ENCODE results near the gene RPS6KA2. TPM values are rescaled to one million over a fixed set of nuclear protein-coding genes. Genes with fewer than 3 reads are reported as not detected.

Gene RPS6KA2
- total and polyA plus RNA-seq, 2 donors (not counting 3 experiments of a cell fraction or from before 2014, with no cell fraction given) = 54.5 to 75.8 TPM

- dilution Hi-C loops (cut with MboI; ENCODE audit: extremely low pct_ligation_motif_present, low sequenced_read_pairs) = no loop called here
- Histone ChIP-seq H3K4me3 (replicated peaks in 1 of 3; ENCODE audit: insufficient read depth in 1 of 3, low read depth in 1 of 3, low read length in 3 of 3) (no peak overlapping the region), H3K4me2 (ENCODE audit: insufficient read depth, low read length) (no peak overlapping the region), H2AFZ (ENCODE audit: low read depth, low read length) (no peak overlapping the region), H3K27me3 (ENCODE audit: control insufficient read depth in 2 of 2, insufficient read depth in 2 of 2, low read length in 2 of 2) (no peaks in the 10 kb centered on the region), H3K79me2 (ENCODE audit: control insufficient read depth, insufficient read depth, low read length) (peaks cover 10% of the 10 kb centered on the region), H4K20me1 (replicated peaks; ENCODE audit: control insufficient read depth, extremely low read depth, insufficient read depth, low read length) (no peaks in the 10 kb centered on the region), H3K27ac (ENCODE audit: insufficient read depth, low read depth, low read length) (no peak overlapping the region), H3K4me1 (ENCODE audit: control insufficient read depth, extremely low read depth, insufficient read depth, low read length) (peaks cover 27% of the 10 kb centered on the region), H3K9me1 (replicated peaks; ENCODE audit: control insufficient read depth, extremely low read depth, insufficient read depth, low read length) (no peaks in the 10 kb centered on the region), H3K36me3 (ENCODE audit: control insufficient read depth in 2 of 2, extremely low read depth in 1 of 2, insufficient read depth in 2 of 2, low read length in 2 of 2) (no peaks in the 10 kb centered on the region), H3K9ac (replicated peaks; ENCODE audit: extremely low read depth, insufficient read depth, low read length) (no peak overlapping the region), H3K9me3 (replicated peaks; ENCODE audit: control insufficient read depth, insufficient read depth, low read length) (no peaks in the 10 kb centered on the region)
- FAIRE-seq = no peak
- ChIA-PET POLR2A (no interaction called here), CTCF (interaction anchor here (0.8 to 1.6 kb wide), 3 partner anchors 11 to 68 kb away, joined by 3 to 4 read pairs (median 3); no protein-coding TSS in a partner anchor)
- no peak for TF ChIP-seq MYC (IDR thresholded peaks at IDR 0.05; ENCODE audit: low read depth, low read length)
- no peak for TF ChIP-seq GATA2 (IDR thresholded peaks at IDR 0.05; ENCODE audit: insufficient read depth, insufficient read length, low read depth, low read length)
- TF ChIP-seq MAX (IDR thresholded peaks at IDR 0.05; ENCODE audit: insufficient read depth, insufficient read length) = no peak
- TF ChIP-seq JUN (IDR thresholded peaks at IDR 0.05; ENCODE audit: borderline replicate concordance, insufficient read depth, insufficient read length, low read depth) = no peak
- no peak for TF ChIP-seq CTCF (IDR thresholded peaks at IDR 0.05; ENCODE audit: extremely low read depth in 1 of 2, insufficient read depth in 1 of 2, low read depth in 1 of 2, low read length in 2 of 2)
- TF ChIP-seq POLR2A (IDR thresholded peaks at IDR 0.05; ENCODE audit: low read depth, low read length) = no peak
- no peak for TF ChIP-seq POLR2AphosphoS5 (IDR thresholded peaks at IDR 0.05; ENCODE audit: insufficient read depth, low read depth, low read length)
- no TSS peak for BruUV-seq (replicated peaks)
- peak; percentile 30 for DNase-seq (ENCODE audit: low read depth, low spot score)
- intact Hi-C loops (cut with micrococcal nuclease) = no loop called here
These were observed 72.0 kb downstream of the RPS6KA2 start for GRCh38 chr6:166555086-166555485.

Measured in endothelial cell of umbilical vein (primary cell).